GM10248 (cell line): ENCODE data around the gene ZFAND3.
A peak's percentile ranks its signal among the peaks of the same experiment; 100 is the strongest.

ENCODE experiments used
- CTCF ChIA-PET: fragments of 300-600 bp; sonication (Branson Sonifier 250); formaldehyde crosslinking; extraction: SDS; loops from one replicate; lab custom pipeline; 2021; ENCODE audit warnings: antibody characterized with exemption; lab: Yijun Ruan, JAX
- POLR2A ChIA-PET: fragments of 350-650 bp; sonication (Branson Sonifier 250); formaldehyde crosslinking; extraction: SDS; loops from one replicate; lab custom pipeline; 2020; ENCODE audit warnings: antibody characterized with exemption; lab: Yijun Ruan, JAX
- DNase-seq: peaks from one replicate; pipeline ENCODE4 v3.0.0; 2012; ENCODE audit errors: extremely low spot score
- TF ChIP-seq, protein P1 (sequence below): IDR thresholded peaks from 2 replicates; pipeline ENCODE4 v1.5.1; 2012; ENCODE audit warnings: mild to moderate bottlenecking, low read depth; ENCODE audit errors: extremely low read depth, missing control alignments, control extremely low read depth

ZFAND3 gene

GRCh38 chr6:37785663-37786270 lies 33.8 kb upstream of the ZFAND3 start:
- ChIA-PET POLR2A (no interaction called here), CTCF (interaction anchor here (0.9 kb wide), 1 partner anchor 708 kb away, joined by 4 read pairs; no protein-coding TSS in a partner anchor)
- TF ChIP-seq, protein P1, sequence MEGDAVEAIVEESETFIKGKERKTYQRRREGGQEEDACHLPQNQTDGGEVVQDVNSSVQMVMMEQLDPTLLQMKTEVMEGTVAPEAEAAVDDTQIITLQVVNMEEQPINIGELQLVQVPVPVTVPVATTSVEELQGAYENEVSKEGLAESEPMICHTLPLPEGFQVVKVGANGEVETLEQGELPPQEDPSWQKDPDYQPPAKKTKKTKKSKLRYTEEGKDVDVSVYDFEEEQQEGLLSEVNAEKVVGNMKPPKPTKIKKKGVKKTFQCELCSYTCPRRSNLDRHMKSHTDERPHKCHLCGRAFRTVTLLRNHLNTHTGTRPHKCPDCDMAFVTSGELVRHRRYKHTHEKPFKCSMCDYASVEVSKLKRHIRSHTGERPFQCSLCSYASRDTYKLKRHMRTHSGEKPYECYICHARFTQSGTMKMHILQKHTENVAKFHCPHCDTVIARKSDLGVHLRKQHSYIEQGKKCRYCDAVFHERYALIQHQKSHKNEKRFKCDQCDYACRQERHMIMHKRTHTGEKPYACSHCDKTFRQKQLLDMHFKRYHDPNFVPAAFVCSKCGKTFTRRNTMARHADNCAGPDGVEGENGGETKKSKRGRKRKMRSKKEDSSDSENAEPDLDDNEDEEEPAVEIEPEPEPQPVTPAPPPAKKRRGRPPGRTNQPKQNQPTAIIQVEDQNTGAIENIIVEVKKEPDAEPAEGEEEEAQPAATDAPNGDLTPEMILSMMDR, result no peak
- DNase-seq, result no peak

DNA sequence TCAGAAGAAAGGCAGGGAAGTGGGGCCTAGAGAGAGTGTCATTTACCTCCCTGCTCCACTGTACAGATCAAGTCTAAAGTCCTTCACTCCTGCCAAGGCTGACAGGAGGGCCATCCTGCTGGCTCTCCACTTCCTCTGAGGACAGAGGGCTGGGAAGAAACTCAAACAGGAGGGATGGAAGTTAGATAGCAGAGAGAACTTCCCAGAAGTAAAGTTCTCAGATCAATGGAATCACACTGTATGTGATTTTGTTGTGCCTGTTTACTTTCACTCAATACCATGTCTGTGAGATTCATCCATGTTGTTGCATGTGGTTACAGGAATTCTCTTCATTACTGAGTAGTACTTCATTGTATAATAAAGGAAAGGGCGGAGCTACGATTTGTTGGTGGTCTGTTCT lies 32.3 kb upstream of the ZFAND3 start:
- ChIA-PET CTCF (no interaction called here), POLR2A (no interaction called here)
- TF ChIP-seq, protein P1, result no peak
- DNase-seq, result no peak

- POLR2A ChIA-PET, result no interaction called here
- TF ChIP-seq, protein P1, result no peak
- CTCF ChIA-PET, result no interaction called here
- DNase-seq, result no peak
Observed at GRCh38 chr6:37788259-37788658, 31.3 kb upstream of the ZFAND3 start.

- TF ChIP-seq, protein P1, result peak; percentile 95
- peak; percentile 87 for DNase-seq
- CTCF ChIA-PET, result interaction anchor here (0.6 to 3.1 kb wide), 20 partner anchors 8 to 779 kb away, joined by 3 to 15 read pairs (median 4); no protein-coding TSS in a partner anchor
- POLR2A ChIA-PET, result no interaction called here
Observed at GRCh38 chr6:37791156-37791919, 28.2 kb upstream of the ZFAND3 start.

DNA sequence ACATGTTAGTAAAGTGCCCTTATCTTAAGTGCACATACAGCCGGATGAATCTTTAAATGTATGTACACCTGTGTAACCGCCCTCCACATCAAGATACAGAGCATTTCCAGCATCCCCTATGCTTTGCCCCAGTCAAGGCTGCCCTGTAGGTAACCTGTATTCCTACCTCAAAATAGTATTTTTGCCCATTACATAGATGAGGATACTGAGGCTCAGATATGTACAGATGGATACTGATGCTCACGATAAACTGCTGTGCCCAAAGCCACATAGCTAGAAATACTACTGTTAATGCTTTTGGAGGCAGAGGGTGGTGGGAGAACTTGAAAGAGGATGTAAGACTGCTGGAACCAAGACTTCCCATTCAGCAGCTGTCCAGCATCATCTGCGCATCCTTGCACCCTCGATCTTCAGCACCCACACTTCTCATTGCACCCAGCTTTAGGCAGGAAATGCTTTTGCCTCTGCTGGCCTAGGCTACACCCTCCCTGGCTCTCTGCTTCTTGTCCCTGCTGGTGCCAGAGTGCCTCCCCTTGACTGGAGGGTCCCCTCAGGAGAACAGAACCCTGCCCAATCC lies 27.0 kb upstream of the ZFAND3 start:
- POLR2A ChIA-PET, result no interaction called here
- CTCF ChIA-PET, result interaction anchor here (0.6 to 3.1 kb wide), 5 partner anchors 10 to 262 kb away, joined by 3 to 15 read pairs (median 4); no protein-coding TSS in a partner anchor
- DNase-seq, result peak; percentile 8
- TF ChIP-seq, protein P1, result no peak

- TF ChIP-seq, protein P1, result no peak
- POLR2A ChIA-PET, result no interaction called here
- DNase-seq, result no peak
- CTCF ChIA-PET, result interaction anchor here (0.6 to 3.1 kb wide), 3 partner anchors 14 to 262 kb away, joined by 3 to 15 read pairs (median 4); no protein-coding TSS in a partner anchor
Observed at GRCh38 chr6:37793067-37793466, 26.5 kb upstream of the ZFAND3 start.
